Measurements from ENCODE around the gene EYS. TPM values are rescaled to one million over a fixed set of nuclear protein-coding genes. Genes with fewer than 3 reads are reported as not detected.
"Not testable (repeated sequence)": the region's sequence is repeated elsewhere in the genome, so short reads cannot be mapped to it uniquely, and the experiment has no call there.

Gene EYS
- total RNA-seq, 1 donor from 2014 or later, result not detected

DNA sequence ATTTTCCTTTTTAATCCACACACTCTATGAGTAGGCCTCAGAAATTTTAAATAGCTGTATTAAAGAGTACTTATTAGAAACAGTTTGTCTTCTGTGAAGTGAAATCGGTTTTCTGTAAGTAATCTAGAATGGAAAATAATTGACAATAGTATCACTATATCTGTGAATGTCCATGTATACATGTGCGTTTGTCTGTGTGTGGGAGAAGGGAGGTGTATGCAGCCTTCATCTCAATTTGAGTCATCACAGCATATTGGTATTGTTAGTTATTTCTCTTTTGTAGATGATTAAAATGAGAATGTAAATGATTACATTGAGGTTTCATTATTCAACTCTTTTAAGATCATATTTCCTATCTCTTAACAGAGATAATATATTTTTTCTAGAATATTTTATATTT, 206.0 kb downstream of the EYS start:
- no peak overlapping the region for H3K4me3 Mint-ChIP-seq (ENCODE audit: unreplicated experiment)
- H3K36me3 Mint-ChIP-seq (ENCODE audit: unreplicated experiment), result no peaks in the 10 kb centered on the region
- TF ChIP-seq, protein P1, sequence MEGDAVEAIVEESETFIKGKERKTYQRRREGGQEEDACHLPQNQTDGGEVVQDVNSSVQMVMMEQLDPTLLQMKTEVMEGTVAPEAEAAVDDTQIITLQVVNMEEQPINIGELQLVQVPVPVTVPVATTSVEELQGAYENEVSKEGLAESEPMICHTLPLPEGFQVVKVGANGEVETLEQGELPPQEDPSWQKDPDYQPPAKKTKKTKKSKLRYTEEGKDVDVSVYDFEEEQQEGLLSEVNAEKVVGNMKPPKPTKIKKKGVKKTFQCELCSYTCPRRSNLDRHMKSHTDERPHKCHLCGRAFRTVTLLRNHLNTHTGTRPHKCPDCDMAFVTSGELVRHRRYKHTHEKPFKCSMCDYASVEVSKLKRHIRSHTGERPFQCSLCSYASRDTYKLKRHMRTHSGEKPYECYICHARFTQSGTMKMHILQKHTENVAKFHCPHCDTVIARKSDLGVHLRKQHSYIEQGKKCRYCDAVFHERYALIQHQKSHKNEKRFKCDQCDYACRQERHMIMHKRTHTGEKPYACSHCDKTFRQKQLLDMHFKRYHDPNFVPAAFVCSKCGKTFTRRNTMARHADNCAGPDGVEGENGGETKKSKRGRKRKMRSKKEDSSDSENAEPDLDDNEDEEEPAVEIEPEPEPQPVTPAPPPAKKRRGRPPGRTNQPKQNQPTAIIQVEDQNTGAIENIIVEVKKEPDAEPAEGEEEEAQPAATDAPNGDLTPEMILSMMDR (IDR thresholded peaks at IDR 0.05), result no peak
- H3K27me3 Mint-ChIP-seq (ENCODE audit: unreplicated experiment), result no peaks in the 10 kb centered on the region
- DNase-seq (ENCODE audit: extremely low spot score, unreplicated experiment), result no peak
- no peaks in the 10 kb centered on the region for H3K9me3 Mint-ChIP-seq (ENCODE audit: unreplicated experiment)
- no peaks in the 10 kb centered on the region for H3K4me1 Mint-ChIP-seq (ENCODE audit: unreplicated experiment)
- H3K27ac Mint-ChIP-seq (ENCODE audit: unreplicated experiment), result no peak overlapping the region

DNA sequence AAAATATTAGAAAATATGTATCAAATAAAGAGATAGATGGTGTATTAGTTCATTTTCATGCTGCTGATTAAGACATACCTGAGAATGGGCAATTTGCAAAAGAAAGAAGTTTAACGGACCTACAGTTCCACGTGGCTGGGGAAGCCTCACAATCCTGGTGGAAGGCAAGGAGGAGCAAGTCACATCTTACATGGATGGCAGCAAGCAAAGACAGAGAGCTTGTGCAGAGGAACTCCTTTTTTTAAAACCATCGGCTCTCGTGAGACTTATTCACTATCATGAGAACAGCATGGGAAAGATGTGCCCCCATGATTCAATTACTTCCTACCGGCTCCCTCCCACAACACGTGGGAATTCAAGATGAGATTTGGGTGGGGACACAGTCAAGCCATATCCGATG, 223.4 kb downstream of the EYS start:
- not testable (repeated sequence) for H3K4me3 Mint-ChIP-seq (ENCODE audit: unreplicated experiment); H3K27me3 Mint-ChIP-seq (ENCODE audit: unreplicated experiment); H3K4me1 Mint-ChIP-seq (ENCODE audit: unreplicated experiment); H3K36me3 Mint-ChIP-seq (ENCODE audit: unreplicated experiment); H3K27ac Mint-ChIP-seq (ENCODE audit: unreplicated experiment); DNase-seq (ENCODE audit: extremely low spot score, unreplicated experiment)
- H3K9me3 Mint-ChIP-seq (ENCODE audit: unreplicated experiment), result peaks cover 15% of the 10 kb centered on the region

DNA sequence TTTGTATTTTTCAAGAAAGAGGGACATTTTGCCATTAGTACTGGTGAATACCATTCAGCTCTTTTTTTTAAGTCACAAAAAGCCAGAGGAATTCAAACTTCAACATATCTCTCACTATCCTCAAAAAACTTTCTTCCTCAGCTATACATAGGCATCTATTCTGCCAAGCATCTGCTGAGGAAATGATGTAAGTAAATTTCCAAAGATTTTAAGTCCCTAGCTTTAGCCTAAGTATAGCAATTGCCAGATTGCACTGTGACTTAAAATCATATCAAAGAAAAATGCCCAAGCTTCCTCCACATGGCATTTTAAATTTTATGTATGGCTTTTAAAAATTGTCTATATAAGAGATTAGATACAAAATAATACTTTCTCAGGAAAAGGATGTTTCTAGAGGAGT, 237.4 kb downstream of the EYS start:
- TF ChIP-seq, protein P1 (IDR thresholded peaks at IDR 0.05), result no peak
- Mint-ChIP-seq H3K36me3 (ENCODE audit: unreplicated experiment) (no peaks in the 10 kb centered on the region), H3K4me1 (ENCODE audit: unreplicated experiment) (no peaks in the 10 kb centered on the region), H3K27ac (ENCODE audit: unreplicated experiment) (no peak overlapping the region), H3K27me3 (ENCODE audit: unreplicated experiment) (no peaks in the 10 kb centered on the region), H3K9me3 (ENCODE audit: unreplicated experiment) (no peaks in the 10 kb centered on the region), H3K4me3 (ENCODE audit: unreplicated experiment) (no peak overlapping the region)
- DNase-seq (ENCODE audit: extremely low spot score, unreplicated experiment), result no peak

DNA sequence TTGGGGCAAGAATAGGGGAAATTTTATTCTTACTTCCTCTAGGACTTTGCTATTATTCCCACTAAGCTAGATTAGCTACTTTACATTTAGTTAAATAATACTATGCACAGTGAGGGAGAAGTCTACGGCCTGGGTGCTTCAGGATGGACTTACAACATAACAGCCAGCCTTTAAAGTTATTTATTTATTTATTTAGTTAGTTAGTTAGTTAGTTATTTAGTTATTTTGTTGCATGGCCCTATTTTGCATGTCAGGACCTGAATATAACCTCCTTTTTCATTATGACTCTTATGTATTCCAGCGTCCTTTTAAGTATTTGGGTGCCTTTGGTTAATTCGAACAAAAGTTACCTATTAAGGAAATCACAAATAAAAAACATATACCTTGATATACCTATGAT, 238.7 kb downstream of the EYS start:
- Mint-ChIP-seq H3K36me3 (ENCODE audit: unreplicated experiment) (no peaks in the 10 kb centered on the region), H3K4me3 (ENCODE audit: unreplicated experiment) (no peak overlapping the region), H3K27ac (ENCODE audit: unreplicated experiment) (no peak overlapping the region), H3K9me3 (ENCODE audit: unreplicated experiment) (no peaks in the 10 kb centered on the region), H3K27me3 (ENCODE audit: unreplicated experiment) (no peaks in the 10 kb centered on the region), H3K4me1 (ENCODE audit: unreplicated experiment) (no peaks in the 10 kb centered on the region)
- DNase-seq (ENCODE audit: extremely low spot score, unreplicated experiment), result no peak
- TF ChIP-seq, protein P1 (IDR thresholded peaks at IDR 0.05), result no peak

DNA sequence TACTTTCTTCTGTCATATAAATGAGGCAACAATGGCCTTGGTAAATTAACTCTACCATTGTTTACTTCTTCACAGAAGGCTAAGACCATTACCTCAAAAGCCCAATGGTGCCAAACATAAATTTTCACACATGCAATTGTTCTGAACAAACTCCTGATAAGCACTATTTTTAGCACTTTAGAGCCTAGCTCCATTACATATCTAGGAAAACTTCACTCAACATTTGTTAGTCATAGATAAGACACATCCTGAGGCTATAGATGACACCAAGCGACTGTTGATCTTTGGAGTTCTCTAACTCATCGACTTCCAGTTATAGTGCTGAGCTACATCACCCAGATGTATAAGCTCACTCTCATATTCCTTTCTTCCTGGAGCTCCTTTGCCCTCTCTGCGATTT, 245.9 kb downstream of the EYS start:
- Mint-ChIP-seq H3K36me3 (ENCODE audit: unreplicated experiment) (no peaks in the 10 kb centered on the region), H3K4me1 (ENCODE audit: unreplicated experiment) (no peaks in the 10 kb centered on the region), H3K27ac (ENCODE audit: unreplicated experiment) (no peak overlapping the region), H3K9me3 (ENCODE audit: unreplicated experiment) (no peaks in the 10 kb centered on the region), H3K27me3 (ENCODE audit: unreplicated experiment) (no peaks in the 10 kb centered on the region), H3K4me3 (ENCODE audit: unreplicated experiment) (no peak overlapping the region)
- no peak for DNase-seq (ENCODE audit: extremely low spot score, unreplicated experiment)
- TF ChIP-seq, protein P1 (IDR thresholded peaks at IDR 0.05), result no peak

DNA sequence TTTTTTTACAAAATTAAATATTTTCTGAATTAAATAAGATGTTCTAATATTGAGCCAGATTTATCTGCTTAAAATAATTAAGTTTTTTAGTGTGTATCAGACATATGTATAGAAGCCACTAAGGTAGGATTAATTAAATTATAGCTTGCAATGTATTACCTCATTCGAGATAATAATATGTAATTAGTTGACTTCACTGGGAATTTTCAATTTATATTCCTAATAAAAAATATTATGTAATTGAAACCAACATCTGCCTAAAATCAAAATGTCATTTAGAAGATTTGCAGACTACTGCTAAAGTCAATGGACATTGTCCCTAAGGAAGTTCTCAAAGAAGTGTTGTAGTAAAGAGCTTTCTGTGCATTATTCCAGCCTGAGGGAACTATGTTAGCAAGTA, 254.7 kb downstream of the EYS start:
- H3K36me3 Mint-ChIP-seq (ENCODE audit: unreplicated experiment), result no peaks in the 10 kb centered on the region

More for the DNA sequence above, 254.7 kb downstream of the EYS start:
- TF ChIP-seq, protein P1 (IDR thresholded peaks at IDR 0.05), result no peak
- Mint-ChIP-seq H3K27ac (ENCODE audit: unreplicated experiment) (no peak overlapping the region), H3K27me3 (ENCODE audit: unreplicated experiment) (no peaks in the 10 kb centered on the region), H3K4me1 (ENCODE audit: unreplicated experiment) (no peaks in the 10 kb centered on the region), H3K9me3 (ENCODE audit: unreplicated experiment) (peaks cover 4% of the 10 kb centered on the region), H3K4me3 (ENCODE audit: unreplicated experiment) (no peak overlapping the region)
- DNase-seq (ENCODE audit: extremely low spot score, unreplicated experiment), result no peak
